Measurements from ENCODE around the gene SUN5.

DNA sequence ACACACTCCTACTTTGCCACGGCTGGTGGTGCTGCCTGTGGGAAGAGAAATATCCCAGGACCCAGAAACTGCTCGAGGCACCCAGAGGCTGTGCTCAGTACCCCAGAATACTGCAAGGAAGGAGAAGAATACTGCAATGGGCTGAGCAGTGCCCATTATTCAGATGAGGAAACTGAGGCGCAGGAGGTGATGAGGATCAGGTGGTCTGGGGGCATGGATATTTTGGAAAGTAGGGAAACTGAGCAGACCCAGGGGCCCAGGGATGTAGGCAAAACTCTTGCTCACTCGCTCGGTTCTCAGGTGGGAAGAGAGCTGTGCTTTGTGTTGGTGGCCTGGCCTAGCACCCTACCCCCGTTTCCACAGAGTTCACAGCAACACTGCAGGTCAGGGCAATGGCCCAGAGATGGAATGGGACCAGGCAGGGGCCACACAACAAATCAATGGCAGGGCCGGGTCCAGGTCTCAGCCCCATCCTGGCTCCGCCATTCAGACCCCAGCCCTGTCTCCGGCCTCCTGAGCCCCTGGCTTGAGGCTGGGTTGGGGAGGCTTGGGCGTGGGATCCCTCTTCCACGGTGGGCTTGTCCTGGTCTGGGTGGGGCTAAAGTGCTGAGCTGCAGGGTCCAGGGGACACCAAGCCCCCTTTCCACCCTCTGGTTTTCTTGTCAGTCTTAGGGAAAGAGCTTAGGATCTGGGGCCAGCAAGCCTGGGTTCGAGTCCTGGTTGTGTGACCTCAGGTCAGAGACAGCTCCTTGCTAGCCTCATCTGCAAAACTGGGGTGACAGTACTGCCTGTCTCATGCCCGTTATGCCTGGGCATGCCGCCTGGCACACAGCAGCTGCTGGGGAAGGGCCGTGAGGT is 33.9 kb downstream of the SUN5 start:
- TF ChIP-seq JUND (IDR thresholded peaks at IDR 0.05) (no peak), GABPA (IDR thresholded peaks at IDR 0.05 in 1 of 2, conservative IDR thresholded peaks at IDR 0.05 in 1 of 2) (no peak), YY1 (IDR thresholded peaks at IDR 0.05) (no peak), TAF1 (conservative IDR thresholded peaks at IDR 0.05) (no peak), SP1 (IDR thresholded peaks at IDR 0.05) (no peak), NR2F2 (IDR thresholded peaks at IDR 0.05) (no peak), RAD21 (IDR thresholded peaks at IDR 0.05) (no peak), FOXA1 (IDR thresholded peaks at IDR 0.05) (no peak), EGR1 (IDR thresholded peaks at IDR 0.05; ENCODE audit: low read depth in 2 of 2) (no peak)
- TF ChIP-seq, protein P1, sequence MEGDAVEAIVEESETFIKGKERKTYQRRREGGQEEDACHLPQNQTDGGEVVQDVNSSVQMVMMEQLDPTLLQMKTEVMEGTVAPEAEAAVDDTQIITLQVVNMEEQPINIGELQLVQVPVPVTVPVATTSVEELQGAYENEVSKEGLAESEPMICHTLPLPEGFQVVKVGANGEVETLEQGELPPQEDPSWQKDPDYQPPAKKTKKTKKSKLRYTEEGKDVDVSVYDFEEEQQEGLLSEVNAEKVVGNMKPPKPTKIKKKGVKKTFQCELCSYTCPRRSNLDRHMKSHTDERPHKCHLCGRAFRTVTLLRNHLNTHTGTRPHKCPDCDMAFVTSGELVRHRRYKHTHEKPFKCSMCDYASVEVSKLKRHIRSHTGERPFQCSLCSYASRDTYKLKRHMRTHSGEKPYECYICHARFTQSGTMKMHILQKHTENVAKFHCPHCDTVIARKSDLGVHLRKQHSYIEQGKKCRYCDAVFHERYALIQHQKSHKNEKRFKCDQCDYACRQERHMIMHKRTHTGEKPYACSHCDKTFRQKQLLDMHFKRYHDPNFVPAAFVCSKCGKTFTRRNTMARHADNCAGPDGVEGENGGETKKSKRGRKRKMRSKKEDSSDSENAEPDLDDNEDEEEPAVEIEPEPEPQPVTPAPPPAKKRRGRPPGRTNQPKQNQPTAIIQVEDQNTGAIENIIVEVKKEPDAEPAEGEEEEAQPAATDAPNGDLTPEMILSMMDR (IDR thresholded peaks at IDR 0.05; ENCODE audit: low read depth, low read length, missing input control) = no peak
- TF ChIP-seq, protein P2, sequence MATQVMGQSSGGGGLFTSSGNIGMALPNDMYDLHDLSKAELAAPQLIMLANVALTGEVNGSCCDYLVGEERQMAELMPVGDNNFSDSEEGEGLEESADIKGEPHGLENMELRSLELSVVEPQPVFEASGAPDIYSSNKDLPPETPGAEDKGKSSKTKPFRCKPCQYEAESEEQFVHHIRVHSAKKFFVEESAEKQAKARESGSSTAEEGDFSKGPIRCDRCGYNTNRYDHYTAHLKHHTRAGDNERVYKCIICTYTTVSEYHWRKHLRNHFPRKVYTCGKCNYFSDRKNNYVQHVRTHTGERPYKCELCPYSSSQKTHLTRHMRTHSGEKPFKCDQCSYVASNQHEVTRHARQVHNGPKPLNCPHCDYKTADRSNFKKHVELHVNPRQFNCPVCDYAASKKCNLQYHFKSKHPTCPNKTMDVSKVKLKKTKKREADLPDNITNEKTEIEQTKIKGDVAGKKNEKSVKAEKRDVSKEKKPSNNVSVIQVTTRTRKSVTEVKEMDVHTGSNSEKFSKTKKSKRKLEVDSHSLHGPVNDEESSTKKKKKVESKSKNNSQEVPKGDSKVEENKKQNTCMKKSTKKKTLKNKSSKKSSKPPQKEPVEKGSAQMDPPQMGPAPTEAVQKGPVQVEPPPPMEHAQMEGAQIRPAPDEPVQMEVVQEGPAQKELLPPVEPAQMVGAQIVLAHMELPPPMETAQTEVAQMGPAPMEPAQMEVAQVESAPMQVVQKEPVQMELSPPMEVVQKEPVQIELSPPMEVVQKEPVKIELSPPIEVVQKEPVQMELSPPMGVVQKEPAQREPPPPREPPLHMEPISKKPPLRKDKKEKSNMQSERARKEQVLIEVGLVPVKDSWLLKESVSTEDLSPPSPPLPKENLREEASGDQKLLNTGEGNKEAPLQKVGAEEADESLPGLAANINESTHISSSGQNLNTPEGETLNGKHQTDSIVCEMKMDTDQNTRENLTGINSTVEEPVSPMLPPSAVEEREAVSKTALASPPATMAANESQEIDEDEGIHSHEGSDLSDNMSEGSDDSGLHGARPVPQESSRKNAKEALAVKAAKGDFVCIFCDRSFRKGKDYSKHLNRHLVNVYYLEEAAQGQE (IDR thresholded peaks at IDR 0.05) = no peak
- TF ChIP-seq, protein P3, sequence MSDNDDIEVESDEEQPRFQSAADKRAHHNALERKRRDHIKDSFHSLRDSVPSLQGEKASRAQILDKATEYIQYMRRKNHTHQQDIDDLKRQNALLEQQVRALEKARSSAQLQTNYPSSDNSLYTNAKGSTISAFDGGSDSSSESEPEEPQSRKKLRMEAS (IDR thresholded peaks at IDR 0.05) = no peak
- TF ChIP-seq, protein P4, sequence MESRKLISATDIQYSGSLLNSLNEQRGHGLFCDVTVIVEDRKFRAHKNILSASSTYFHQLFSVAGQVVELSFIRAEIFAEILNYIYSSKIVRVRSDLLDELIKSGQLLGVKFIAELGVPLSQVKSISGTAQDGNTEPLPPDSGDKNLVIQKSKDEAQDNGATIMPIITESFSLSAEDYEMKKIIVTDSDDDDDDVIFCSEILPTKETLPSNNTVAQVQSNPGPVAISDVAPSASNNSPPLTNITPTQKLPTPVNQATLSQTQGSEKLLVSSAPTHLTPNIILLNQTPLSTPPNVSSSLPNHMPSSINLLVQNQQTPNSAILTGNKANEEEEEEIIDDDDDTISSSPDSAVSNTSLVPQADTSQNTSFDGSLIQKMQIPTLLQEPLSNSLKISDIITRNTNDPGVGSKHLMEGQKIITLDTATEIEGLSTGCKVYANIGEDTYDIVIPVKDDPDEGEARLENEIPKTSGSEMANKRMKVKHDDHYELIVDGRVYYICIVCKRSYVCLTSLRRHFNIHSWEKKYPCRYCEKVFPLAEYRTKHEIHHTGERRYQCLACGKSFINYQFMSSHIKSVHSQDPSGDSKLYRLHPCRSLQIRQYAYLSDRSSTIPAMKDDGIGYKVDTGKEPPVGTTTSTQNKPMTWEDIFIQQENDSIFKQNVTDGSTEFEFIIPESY (IDR thresholded peaks at IDR 0.05) = no peak
- TF ChIP-seq, protein P5, sequence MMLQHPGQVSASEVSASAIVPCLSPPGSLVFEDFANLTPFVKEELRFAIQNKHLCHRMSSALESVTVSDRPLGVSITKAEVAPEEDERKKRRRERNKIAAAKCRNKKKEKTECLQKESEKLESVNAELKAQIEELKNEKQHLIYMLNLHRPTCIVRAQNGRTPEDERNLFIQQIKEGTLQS (IDR thresholded peaks at IDR 0.05) = no peak
